GM19035 (cell line): ENCODE data around the gene ZNF879.

ENCODE experiments used
- ATAC-seq: cut with Tn5 transposase; IDR thresholded peaks from one replicate; pipeline ENCODE4 v1.9.1; 2021; ENCODE audit not compliant: unreplicated experiment

The ZNF879 gene

GRCh38 chr5:179006564-179006963 is 17.0 kb upstream of the ZNF879 start:
- no peak for ATAC-seq

GRCh38 chr5:179008667-179009066 is 14.9 kb upstream of the ZNF879 start:
- no peak for ATAC-seq

GRCh38 chr5:179033004-179033580 is 9.5 kb downstream of the ZNF879 start:
- ATAC-seq, result no peak

GRCh38 chr5:179044765-179045164 is 21.2 kb downstream of the ZNF879 start:
- no peak for ATAC-seq

GRCh38 chr5:179051784-179052183 is 28.2 kb downstream of the ZNF879 start:
- ATAC-seq, result no peak

GRCh38 chr5:179054036-179054785 is 30.6 kb downstream of the ZNF879 start:
- ATAC-seq, result no peak

- ATAC-seq, result no peak
These were observed 31.3 kb downstream of the ZNF879 start for GRCh38 chr5:179054876-179055275.

- ATAC-seq, result no peak
These were observed 31.8 kb downstream of the ZNF879 start for GRCh38 chr5:179055436-179055835.

GRCh38 chr5:179055841-179056240 is 32.2 kb downstream of the ZNF879 start:
- ATAC-seq, result no peak

- no peak for ATAC-seq
These were observed 36.8 kb downstream of the ZNF879 start, which contains the start of gene ZNF354C for GRCh38 chr5:179060116-179061008. Gene ZNF354C (plus strand): TSS chr5:179060373. CDS start chr5:179062069, 1,696 bp downstream.

GRCh38 chr5:179061025-179061424 is 37.4 kb downstream of the ZNF879 start:
- ATAC-seq, result no peak

GRCh38 chr5:179065703-179066102 is 42.1 kb downstream of the ZNF879 start:
- no peak for ATAC-seq

- no peak for ATAC-seq
These were observed 55.8 kb downstream of the ZNF879 start for GRCh38 chr5:179079165-179079987.

GRCh38 chr5:179080724-179081123 is 57.1 kb downstream of the ZNF879 start:
- ATAC-seq, result no peak
